Inflammatory macrophage (primary cell): ENCODE data around the gene TMEM161A.
A peak's percentile ranks its signal among the peaks of the same experiment; 100 is the strongest.
"Not testable (repeated sequence)": the region's sequence is repeated elsewhere in the genome, so short reads cannot be mapped to it uniquely, and the experiment has no call there.

Source experiments
- DNase-seq, 2 donors: peaks; one replicate each; pipeline ENCODE4 v3.0.0-alpha.2; 2020 to 2022

Gene TMEM161A

DNA sequence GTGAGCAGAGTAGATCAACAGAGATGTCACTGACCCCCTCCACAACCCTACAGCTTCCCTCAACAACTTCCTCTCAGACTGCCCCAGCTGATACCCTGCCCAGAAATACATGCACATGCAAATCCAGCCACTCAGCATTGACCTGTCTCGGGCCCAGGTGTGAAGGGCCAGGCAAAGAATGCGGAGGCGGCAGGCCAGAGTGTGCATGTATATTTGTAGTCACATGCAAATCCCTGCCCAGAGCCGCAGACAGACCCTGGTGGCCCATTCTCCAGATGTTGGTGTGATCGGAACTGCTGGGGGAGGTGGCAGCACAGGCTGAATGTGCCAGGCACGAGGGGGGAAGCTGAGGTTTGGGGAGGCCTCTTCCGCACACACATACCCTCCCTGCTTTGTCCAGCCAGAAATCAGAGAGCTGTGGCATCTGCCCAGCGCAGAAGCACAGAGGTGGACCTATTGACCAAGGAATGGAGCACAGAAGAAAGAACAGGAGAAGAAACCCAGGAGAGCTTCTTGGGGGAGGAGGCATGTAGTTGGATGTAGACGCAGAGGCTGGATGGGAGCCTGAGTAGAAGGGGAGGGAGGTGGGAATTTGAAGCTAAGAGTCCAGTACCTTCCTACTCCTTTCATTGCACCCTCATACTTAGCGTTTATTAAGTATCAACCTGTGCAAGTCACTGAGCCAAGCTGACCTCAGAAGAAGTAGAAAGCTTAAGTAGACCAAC lies 17.4 kb upstream of the TMEM161A start:
- no peak for DNase-seq

DNA sequence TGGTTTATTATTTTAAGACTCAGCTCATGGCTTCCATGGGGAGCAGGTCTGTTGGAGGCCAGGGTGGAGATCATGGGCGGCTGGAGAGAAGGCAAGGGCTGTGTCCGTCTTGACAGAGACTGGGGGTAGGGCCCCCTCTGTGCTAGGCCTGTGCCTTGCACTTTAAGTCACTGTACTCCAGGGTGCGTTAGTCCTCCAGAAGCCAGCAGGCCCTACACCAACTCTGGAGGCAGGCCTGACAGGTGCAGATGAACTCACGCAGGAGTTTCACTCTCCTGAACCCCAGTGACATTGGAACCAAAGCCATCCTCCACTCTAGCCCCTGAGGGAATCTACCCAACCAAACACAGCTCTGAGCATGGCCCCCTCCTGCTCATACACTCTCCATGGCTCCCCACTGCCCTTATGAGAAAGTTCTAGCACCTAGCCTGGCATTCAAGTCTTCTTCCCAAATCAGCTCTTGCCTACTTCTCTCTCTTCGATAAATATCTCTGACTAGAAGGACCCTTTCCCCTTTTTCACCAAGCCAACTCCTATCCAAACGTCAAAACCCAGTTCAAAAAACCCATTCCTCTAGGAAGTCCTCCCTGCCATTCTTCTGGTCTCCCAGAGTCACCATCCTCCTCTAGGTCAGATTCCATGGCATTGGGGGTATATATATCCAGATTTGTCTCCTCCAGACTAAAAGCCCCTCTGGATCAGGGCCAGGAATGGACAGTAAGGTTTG lies 16.7 kb upstream of the TMEM161A start:
- no peak for DNase-seq

DNA sequence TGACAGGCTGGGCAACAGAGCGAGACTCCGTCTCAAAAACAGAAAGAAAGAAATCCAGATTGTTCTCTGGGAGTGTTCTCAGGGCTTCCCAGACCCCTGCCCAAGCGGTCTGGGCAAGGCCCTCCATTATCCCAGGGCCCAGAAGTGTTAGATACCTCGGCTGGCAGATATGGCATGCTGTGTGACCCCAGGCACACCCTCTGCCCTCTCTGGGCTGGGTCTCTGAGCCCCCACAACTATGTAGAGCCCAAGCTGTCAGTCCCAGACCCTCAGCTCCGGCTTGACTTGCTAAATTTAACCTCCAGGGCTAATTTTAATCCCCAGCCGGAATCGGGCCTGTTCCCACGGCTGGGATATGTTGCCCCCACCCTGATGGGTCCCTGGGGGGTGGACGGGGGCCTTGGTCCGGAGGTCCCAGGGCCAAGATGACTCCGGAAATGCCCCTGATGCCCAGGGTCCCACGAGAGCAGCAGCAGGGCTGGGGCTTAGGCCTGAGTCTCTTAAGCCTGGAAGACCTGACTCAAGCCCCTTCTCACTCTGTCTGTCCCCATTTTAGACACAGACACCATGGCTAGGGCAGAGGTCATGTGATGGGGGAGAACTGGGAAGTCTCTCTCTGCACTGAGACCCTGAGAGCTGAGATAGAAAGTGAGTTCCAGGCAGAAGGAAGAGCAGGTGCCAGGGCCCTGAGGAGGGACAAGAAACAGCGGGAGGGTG lies 14.5 kb upstream of the TMEM161A start:
- no peak for DNase-seq

DNA sequence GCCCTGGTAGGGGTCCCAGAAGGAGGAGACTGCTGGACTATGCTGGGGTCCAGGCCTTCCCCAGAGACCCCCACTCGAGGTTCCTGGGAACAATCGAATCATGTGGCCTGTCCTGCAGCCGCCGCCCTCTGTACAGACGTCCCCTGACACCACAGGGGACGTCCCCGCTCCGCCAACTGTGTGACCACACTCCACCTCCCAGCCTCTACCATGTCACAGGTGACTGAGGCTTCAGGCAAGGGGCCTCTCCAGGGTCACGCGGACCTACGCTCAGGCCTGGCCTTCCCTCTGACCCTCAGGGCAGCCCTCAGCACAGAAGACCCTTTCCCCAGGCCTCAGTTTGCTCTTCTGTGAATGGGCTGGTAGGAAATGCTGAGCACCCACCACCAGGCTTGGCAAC lies 13.1 kb upstream of the TMEM161A start:
- DNase-seq: no peak

DNA sequence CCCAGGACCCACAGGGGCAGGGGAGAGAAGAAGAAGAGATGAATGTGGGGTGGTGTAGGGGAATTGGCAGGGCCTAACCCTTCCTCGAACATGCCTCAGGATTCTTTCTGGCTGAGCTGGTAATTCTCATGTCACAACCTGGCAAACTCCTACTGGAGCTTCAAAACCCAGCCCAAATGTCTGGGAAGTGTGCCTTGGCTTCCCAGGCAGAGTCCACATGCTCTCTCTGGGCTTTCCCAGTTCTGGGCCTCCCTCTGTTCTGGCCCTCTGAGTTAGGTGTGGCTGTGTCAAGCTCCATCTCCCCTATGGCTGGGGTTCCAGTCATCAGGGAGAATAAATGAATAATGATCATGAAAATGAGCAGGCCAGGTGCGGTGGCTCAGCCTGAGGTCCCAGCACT lies 11.2 kb upstream of the TMEM161A start:
- DNase-seq: no peak

DNA sequence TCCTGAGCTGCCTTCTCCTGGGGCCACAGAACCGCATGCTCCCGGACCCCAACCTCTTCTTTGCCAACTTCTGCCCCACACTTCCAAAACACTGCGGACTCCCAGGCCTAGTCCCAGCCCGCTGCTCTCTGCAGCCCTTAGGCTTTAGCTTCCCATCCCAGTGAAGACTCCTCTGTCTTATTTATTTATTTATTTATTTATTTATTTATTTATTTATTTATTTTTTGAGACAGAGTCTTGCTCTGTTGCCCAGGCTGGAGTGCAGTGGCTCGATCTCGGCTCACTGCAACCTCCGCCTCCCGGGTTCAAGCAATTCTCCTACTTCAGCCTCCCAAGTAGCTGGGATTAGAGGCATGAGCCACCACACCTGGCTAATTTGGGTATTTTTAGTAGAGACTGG lies 10.2 kb upstream of the TMEM161A start:
- not testable (repeated sequence) for DNase-seq

DNA sequence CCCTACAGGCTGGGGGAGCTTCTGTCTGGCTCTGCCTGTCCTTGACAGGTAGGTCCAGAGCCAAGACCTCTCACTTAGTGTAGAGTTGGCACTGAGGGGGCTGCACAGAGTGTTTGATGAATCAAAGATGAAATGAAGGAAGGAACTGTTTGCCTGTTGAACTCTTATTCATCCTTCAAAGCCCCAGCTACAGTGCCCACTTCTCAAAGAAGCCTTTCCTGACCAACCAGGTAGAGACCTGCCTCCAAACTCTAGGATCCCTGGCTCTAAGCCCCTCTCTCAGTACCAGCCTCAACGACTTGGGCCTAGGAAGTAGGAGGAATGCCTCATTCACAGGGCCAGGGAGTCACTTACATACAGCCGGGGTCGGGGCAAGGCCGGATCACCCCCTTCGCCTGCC lies 9.1 kb upstream of the TMEM161A start:
- no peak for DNase-seq

DNA sequence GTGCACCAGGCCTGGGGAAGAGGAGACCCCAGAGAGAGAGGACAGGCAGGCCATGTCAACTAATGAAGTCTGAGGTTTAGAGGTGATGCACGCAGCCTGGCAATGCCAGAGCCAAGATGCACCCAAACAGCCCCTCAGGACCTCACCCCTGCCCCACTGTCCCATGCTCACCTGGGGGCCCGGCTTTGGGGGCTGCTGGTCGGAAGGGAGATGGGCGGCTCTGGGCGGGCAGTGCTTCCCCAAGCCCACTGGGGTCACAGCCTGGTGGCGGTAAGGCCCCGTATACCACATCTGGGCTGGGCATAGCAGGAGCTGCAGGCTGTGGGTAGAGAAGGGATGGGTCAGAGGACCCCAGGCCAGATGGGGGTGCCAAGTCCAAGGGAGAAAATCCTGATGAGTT lies 8.6 kb upstream of the TMEM161A start:
- DNase-seq: no peak

DNA sequence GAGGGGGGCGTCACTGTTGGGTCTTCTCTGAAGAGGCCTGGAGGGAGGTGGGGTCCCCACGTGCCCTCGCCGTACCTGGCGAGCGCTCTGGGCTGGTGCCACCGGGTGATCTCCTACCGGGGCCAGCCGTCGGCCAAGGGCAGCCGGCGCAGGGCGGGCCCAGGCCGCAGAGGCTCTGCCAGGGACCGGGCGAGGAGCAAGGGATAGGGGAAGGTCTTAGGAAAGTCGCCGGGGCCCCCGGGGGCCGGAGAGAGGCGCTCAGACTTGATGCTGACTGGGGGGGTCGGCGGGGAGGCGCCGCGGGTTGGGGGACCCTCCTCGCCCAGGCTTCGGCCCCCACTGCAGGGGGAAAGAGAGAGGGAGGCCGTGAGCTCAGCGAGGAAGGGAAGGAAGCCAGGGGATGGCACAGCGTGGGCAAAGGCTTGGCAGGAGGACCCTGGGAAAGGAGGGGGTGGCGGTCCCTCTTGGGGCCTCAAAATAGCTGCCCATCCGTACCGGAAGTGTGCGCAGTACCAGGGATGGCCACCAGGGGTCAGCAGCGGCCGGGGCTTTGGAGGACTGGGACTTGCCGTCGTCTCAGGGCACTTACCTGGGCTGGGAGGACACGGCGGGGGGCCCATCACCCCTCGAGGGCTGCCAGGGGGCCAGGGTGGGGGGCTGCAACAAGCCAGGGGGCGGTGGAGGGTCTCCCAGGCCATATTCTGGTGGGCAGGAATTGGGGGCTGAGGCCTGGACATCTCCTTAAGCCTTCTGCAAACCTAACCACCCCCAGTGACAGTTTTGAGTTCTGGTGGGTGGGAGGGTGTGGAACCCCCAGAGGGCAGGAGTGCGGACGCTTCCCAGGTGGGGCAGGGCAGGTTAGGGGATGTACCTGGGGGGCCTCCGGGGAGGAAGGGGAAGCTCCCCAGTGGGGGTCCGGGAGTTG lies 7.7 kb upstream of the TMEM161A start:
- peak; percentile 73 to 74 for DNase-seq

DNA sequence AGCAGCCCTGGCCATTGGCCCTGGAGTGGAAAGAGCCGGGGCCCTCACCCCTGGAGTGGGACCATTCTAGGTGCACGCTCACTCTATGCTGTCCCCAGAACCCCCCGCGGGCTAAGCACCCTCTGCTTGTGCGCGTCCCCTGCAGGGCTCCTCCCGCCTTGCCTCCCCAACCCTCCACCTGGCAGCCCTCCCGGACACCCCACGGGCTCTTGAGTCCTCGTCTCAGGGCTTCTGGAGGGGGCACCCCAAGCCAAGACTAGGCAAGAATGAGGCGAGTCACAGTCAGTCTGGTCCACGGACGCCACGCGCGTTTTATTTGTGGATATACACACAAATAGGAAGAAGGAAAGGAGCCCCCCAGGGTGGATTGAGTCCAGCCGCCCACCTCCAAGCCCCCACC lies 7.0 kb upstream of the TMEM161A start:
- no peak for DNase-seq

DNA sequence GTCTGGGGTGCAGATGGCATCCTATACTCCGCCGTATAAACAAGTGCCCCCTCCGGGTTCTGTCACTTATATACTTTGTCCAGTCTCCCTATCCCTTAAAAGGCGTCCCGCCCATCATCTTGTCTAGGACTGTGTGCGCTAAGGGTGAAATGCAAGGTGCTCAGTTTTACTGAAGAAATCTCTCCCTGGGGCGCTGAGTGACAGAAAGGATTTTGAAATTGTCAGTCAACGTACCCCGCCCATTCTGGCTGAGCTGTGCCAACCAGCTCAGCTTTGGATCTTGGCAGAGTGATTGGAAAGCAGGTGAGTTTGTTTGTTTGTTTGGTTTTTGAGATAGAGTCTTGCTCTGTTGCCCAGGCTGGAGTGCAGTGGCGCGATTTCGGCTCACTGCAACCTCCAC lies 4.1 kb upstream of the TMEM161A start:
- DNase-seq: no peak

DNA sequence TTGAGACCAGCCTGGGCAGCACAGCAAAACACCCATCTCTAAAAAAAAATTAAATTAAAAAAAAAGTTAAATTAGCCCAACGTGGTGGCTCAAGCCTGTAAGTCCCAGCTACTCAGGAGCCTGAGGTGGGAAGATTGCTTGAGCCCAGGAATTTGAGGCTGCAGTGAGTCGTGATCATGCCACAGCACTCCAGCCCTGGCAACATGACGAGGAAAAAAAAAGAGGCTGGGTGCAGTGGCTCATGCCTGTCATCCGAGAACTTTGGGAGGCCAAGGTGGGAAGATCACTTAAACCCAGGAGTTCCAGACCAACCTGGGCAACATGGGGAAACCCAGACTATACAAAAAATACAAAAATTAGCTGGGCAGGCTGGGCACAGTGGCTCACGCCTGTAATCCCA lies 2.2 kb upstream of the TMEM161A start:
- DNase-seq: no peak

DNA sequence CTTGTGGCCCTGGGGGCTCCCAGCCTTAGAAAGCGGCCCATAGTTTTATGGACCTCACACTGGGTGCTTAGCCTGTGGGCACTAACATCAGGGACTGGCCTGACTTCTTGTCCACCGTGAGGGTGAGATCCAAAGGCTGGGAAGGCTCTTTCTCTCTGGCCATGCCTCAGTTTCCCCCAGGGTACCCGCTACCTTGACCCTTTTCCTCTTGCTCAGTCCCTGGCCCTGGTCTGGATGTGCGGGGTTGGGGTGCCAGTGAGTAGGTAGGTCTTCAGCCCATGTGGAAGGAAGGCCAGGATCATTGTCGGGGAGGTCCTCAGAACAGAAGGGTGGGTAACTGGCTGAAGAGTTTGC lies 1.6 kb upstream of the TMEM161A start:
- no peak for DNase-seq

DNA sequence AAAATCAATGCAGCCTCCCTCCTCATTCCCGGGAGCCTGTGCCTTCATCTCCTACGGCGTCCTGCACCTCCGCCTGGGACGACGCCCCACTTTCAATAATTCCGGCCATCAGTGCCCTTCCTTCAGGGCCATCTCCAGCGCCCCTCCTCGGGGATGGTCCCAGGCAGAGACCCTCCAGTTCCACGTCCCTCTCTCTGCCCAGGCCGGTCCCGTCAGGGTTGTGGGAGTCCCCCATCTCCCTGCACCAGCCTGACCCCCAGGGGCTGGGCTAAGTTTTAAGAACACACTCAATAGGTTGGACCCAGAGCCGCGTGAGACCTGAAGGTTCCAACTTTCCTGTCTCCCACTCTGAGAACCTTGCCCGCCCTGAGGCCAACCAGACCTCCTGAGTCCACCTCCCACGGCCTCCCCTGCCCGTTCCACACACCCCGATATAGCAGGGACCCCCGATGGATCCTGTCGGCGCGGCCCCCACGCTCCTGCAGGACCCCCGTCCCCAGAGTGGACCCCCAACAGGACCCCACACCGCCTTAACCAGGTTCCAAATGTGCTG lies 646 bp downstream of the TMEM161A start:
- no peak for DNase-seq

DNA sequence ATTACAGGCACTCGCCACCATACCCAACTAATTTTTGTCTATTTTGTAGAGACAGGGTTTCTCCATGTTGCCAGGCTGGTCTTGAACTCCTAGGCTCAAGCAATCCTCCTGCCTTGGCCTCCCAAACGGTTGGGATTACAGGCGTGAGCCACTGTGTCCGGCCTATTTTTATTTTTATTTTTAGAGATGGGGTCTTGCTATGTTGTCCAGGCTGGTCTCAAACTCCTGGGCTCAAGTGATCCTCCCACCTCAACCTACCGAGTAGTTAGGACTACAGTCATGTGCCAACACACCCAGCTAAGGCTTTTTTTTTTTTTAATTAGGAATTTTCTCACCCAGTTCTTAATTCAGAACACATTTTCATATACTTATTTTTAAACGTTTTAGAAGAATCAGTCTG lies 2.6 kb downstream of the TMEM161A start:
- not testable (repeated sequence) for DNase-seq

DNA sequence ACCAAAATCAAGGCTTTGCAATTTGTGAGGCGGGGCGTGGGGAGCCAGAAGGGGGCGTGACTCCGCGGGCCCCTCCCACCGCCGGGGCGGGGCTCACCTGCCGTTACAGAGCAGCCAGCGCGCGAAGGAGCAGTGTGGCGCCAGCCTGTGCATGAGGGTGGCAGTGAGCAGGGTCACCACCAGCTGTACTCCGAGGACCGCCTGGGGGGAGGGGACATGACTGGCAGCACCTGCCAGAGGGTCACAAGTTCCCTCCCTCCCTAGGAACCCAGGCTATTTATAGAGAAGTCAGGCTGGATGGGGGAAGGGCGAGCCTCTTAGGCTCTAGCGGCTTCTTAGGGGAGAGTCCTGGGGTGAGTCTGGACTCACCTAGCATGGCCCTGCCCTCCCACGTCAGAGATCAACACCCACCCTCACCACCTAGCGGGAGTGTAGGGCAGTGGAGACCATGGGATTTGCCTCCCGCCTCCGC lies 3.6 kb downstream of the TMEM161A start:
- DNase-seq: no peak

DNA sequence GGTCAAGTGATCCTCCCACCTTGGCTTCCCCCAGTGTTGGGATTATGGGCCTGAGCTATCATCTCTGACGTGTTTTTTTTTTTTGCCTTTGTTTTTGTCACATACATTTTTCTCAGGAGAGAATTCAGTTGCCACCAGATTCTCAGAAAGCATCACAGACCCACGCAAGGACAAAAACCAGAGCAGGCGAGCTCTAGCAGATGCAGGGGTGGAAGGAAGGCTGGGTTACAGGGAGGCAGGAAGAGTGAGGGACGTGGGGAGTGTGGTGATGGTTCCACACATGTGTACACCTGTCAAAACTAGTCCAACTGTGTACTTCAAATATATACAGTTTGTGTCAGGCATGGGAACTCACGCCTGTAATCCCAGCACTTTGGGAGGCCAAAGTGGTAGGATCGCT lies 4.3 kb downstream of the TMEM161A start:
- DNase-seq: no peak

DNA sequence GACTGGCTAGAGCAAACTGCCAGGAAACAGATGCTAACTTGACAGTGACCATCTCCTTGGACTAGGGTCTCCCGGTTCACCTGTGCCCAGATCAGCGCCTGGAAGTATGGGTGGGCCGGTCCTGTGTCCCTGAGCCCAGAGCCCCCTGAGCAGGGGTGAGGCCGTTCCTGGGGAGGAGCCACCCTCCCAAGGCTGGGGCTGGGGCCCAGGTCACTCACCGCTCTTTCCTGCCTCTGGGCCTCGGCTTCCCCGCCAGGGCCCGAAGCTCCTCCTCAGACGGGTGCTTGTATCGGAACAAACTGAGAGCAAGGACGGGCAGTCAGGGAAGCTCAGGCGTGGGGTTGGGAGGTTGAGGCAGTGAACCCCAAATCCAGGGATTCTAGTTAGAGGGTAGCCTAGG lies 5.4 kb downstream of the TMEM161A start:
- DNase-seq: no peak

DNA sequence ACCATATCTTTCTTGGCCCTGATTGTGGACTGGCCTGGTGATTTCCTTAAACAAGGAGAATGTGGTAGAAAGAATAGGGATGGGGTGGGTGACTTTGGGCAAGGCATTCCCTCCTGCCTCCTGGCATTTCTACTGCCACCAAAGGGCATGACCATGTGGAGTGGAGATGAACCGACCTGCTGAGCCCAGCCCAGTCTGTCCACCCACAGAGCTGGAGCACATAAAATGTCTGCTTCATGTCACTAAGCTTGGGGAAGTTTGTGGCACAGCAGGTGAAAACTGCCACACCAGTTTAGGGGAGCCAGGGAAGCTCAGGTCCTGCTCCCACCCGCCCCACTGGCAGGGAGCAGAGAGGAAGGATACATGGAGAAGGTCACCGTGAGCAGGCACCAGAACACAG lies 6.3 kb downstream of the TMEM161A start:
- DNase-seq: no peak

DNA sequence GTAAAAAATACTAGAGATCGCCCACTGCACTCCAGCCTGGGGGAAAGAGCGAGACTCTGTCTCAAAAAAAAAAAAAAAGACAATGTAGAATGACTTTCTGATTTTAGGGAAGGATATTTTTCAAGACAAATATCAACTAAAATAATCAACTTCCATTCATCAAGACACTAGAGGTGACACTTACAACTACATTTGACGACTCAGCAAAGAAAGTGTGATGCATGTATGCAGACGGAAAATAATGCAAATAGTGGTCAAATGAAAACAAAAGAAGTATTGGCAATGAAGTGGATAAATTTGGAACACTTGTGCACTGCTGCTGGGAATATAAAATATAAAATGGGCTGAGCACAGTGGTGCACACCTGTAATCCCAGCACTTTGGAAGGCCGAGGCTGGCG lies 12.2 kb downstream of the TMEM161A start:
- DNase-seq: no peak

DNA sequence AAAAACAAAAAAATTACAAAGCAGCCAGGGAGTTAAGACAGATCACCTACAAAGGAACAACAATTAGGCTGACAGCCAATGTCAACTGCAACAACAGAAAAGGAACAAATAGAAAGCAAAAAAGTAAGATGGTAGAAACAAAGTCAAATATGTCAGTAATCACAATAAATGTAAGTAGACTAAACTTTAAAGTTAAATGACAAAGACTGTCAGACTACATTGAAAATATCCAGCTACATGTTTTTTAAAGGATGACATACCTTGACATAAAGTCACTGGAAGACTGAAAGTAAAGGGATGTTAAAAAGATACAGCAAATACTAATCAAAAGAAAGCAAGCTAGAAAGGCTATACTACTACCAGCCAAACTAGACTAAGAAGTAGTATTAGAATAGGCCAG lies 14.9 kb downstream of the TMEM161A start:
- DNase-seq: no peak

DNA sequence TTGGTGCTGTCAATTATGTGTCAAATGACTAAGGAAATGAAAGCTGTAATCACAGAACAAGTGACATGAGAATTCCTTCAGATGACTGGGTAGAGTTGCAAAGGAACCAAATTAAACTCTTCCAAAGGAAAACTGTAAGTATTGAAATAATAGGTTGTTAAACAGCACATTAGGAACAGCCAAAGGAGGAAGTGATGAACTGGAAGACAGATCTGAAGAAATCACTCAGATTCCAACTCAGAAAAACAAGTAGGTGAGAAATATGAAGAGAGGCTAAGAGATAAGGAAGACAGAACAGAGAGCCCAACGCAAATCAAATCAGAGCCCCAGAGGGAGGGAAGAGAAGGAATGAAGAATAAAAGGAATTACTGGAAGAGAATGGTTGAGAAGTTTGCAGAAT lies 15.4 kb downstream of the TMEM161A start:
- no peak for DNase-seq
